HG02981 (cell line): ENCODE data around the gene KIFC3.
"Not testable (repeated sequence)": the region's sequence is repeated elsewhere in the genome, so short reads cannot be mapped to it uniquely, and the experiment has no call there.

Experiments used
- ATAC-seq: cut with Tn5 transposase; IDR thresholded peaks from one replicate; pipeline ENCODE4 v1.9.1; 2021; ENCODE audit warnings: mild to moderate bottlenecking, moderate library complexity; ENCODE audit not compliant: unreplicated experiment

Gene KIFC3

GRCh38 chr16:57726433-57726947 lies 75.8 kb downstream of the KIFC3 start:
- ATAC-seq, result no peak

GRCh38 chr16:57725976-57726375 lies 76.3 kb downstream of the KIFC3 start:
- ATAC-seq, result no peak

GRCh38 chr16:57725554-57725953 lies 76.7 kb downstream of the KIFC3 start:
- ATAC-seq, result no peak

GRCh38 chr16:57725151-57725550 lies 77.1 kb downstream of the KIFC3 start:
- no peak for ATAC-seq

GRCh38 chr16:57724531-57724930 lies 77.8 kb downstream of the KIFC3 start:
- ATAC-seq, result no peak

- ATAC-seq, result no peak
Measured at GRCh38 chr16:57723170-57723569, 79.1 kb downstream of the KIFC3 start.

GRCh38 chr16:57722651-57723050 lies 79.6 kb downstream of the KIFC3 start:
- ATAC-seq, result no peak

- no peak for ATAC-seq
Measured at GRCh38 chr16:57722210-57722499, 80.1 kb downstream of the KIFC3 start.

GRCh38 chr16:57721356-57722209 lies 80.7 kb downstream of the KIFC3 start:
- no peak for ATAC-seq

- ATAC-seq, result no peak
Measured at GRCh38 chr16:57720142-57720575, 82.1 kb downstream of the KIFC3 start.

GRCh38 chr16:57714047-57714446 lies 88.2 kb downstream of the KIFC3 start:
- ATAC-seq, result no peak

GRCh38 chr16:57713596-57713995 lies 88.7 kb downstream of the KIFC3 start:
- ATAC-seq, result no peak

GRCh38 chr16:57712569-57712968 lies 89.7 kb downstream of the KIFC3 start:
- not testable (repeated sequence) for ATAC-seq

GRCh38 chr16:57711993-57712392 lies 90.3 kb downstream of the KIFC3 start:
- ATAC-seq, result no peak

- ATAC-seq, result no peak
Measured at GRCh38 chr16:57711346-57711745, 90.9 kb downstream of the KIFC3 start.

GRCh38 chr16:57709663-57710062 lies 92.6 kb downstream of the KIFC3 start:
- no peak for ATAC-seq
